Lower leg skin (tissue), 4 donors: Measurements from ENCODE around the gene IFT74. TPM values are rescaled to one million over a fixed set of nuclear protein-coding genes. Genes with fewer than 3 reads are reported as not detected.
A peak's percentile ranks its signal among the peaks of the same experiment; 100 is the strongest.

Source experiments
- DNase-seq, 2 donors: peaks; one replicate each; pipeline ENCODE4 v3.0.0-alpha.2; 2019; ENCODE audit warnings: low spot score in 2 of 2
- H3K4me3 ChIP-seq: fragments of 200-600 bp; sonication (generic); 2 replicates; pipeline ENCODE4 v1.5.1; 2017; ENCODE audit warnings: mild to moderate bottlenecking, low read depth; ENCODE audit not compliant: poor library complexity, severe bottlenecking
- POLR2A ChIP-seq, 2 donors: fragments of 450-650 bp; IDR thresholded peaks; one replicate each; pipeline ENCODE4 v1.6.1; 2016 to 2017; ENCODE audit warnings: antibody characterized with exemption in 2 of 2, mild to moderate bottlenecking in 1 of 2, moderate library complexity in 1 of 2
- WGBS, 2 donors: methylation state at CpG; one replicate each; pipeline ENCODE4 v1.1.5; 2018; 5-methylcytosine and 5-hydroxymethylcytosine counted together
- intact Hi-C: fragments of 100-400 bp; cut with DNase I; formaldehyde crosslinking; loops from one replicate; pipeline ENCODE4 v1.15.0; 2023; ENCODE audit warnings: low total_unique reads
- total RNA-seq, 4 donors: library from RNA; depleted of rRNA; stranded (reverse); fragments of >200 nt; gene quantifications; one replicate each; pipeline ENCODE4 v1.1.0, GENCODE V29; 2016
- TF ChIP-seq, protein P1 (sequence below), 3 donors: fragments of 450-650 bp; IDR thresholded peaks; one replicate each; pipeline ENCODE4 v1.5.1; 2016; ENCODE audit warnings: antibody characterized with exemption in 3 of 3, mild to moderate bottlenecking in 3 of 3, moderate library complexity in 2 of 3

IFT74 gene
- total RNA-seq, 4 donors from 2014 or later, result 7.6 to 13.9 (median 9.9) TPM

DNA sequence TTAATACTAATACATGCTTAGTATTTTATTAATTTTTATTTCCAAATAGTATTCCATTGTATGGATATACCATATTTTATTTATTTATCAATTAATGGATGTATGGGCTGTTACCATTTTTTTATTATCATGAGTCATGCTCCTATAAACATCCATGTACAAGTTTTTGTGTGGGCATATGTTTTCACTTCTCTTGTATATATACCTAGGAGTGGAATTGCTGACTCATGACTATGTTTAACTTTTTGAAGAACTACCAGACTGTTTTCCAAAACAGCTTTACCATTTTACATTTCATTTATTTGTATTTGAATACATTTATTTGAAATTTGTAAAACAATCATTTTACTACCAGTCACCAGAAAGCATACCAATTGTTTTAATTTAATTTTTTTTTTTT, 63.4 kb downstream of the IFT74 start:
- no peak for DNase-seq
- no peak overlapping the region for H3K4me3 ChIP-seq
- no peak for TF ChIP-seq POLR2A (IDR thresholded peaks at IDR 0.05)
- TF ChIP-seq, protein P1, sequence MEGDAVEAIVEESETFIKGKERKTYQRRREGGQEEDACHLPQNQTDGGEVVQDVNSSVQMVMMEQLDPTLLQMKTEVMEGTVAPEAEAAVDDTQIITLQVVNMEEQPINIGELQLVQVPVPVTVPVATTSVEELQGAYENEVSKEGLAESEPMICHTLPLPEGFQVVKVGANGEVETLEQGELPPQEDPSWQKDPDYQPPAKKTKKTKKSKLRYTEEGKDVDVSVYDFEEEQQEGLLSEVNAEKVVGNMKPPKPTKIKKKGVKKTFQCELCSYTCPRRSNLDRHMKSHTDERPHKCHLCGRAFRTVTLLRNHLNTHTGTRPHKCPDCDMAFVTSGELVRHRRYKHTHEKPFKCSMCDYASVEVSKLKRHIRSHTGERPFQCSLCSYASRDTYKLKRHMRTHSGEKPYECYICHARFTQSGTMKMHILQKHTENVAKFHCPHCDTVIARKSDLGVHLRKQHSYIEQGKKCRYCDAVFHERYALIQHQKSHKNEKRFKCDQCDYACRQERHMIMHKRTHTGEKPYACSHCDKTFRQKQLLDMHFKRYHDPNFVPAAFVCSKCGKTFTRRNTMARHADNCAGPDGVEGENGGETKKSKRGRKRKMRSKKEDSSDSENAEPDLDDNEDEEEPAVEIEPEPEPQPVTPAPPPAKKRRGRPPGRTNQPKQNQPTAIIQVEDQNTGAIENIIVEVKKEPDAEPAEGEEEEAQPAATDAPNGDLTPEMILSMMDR (IDR thresholded peaks at IDR 0.05), result no peak
- intact Hi-C loops, result no loop called here

DNA sequence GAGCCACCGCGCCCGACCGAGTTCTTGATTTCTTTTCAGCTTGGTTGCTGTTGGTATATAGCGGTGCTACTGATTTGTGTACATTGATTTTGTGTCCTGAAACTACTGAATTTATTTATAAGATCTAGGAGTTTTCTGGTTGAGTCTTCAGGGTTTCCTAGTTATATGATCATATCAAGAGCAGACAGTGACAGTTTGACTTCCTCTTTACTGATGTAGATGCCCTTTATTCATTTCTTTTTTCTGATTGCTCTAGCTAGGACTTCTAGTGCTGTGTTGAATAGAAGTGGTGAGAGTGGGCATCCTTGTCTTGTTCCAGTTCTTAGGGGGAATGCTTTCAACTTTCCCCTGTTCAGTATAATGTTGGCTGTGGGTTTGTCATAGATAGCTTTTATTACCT, 66.7 kb downstream of the IFT74 start:
- no peak overlapping the region for H3K4me3 ChIP-seq
- intact Hi-C loops, result no loop called here
- 97 to 100% methylated on average over 5 of the region's 5 CpGs for WGBS, 2 donors
- no peak for DNase-seq
- TF ChIP-seq, protein P1 (IDR thresholded peaks at IDR 0.05), result no peak
- no peak for TF ChIP-seq POLR2A (IDR thresholded peaks at IDR 0.05)

DNA sequence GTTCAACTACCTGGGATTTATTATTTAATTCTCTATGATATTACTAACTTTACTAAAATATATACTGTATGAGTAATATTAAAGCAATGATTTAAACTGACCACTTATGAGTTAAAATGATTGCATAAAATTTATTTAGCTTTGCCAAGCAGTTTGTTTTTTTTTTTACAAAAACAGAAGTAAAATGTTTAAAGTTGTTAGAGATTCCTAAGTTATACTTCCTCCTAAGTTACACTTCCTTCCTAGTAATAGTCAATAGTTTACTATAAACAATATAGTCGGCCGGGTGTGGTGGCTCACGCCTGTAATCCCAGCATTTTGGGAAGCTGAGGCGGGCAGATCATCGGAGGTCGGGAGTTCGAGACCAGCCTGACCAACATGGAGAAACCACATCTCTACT, 73.0 kb downstream of the IFT74 start:
- no peak for TF ChIP-seq POLR2A (IDR thresholded peaks at IDR 0.05)
- TF ChIP-seq, protein P1 (IDR thresholded peaks at IDR 0.05), result no peak
- DNase-seq, result no peak
- 84 to 92% methylated on average over 7 of the region's 7 CpGs for WGBS, 2 donors
- no peak overlapping the region for H3K4me3 ChIP-seq
- intact Hi-C loops, result no loop called here

DNA sequence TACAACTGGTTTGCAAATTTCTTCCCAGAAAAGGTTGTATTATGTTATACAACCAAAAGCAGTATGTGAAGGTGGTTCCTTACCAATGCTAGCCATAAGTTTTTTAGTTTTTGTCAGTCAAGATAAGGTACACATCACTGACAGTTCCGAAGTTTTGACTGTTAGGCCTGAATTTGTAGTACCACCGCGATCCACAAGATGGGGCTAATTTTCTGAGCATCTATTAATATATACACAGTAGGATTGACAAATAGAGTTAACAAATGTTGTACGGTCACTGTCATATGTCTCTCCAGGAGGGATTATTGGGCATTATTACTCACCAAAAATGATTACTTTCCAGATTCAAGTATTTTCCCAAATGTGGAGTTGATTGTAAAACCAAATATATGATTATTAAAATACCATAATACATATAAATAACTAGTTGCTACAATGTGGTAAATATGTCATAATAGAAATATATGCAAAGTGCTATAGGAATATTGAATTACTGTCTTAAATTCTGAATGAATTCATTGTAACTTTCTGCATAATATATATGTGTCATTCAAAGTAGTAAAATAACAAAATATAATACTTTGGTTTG, 77.7 kb downstream of the IFT74 start:
- intact Hi-C loops, result no loop called here
- no peak for TF ChIP-seq POLR2A (IDR thresholded peaks at IDR 0.05)
- TF ChIP-seq, protein P1 (IDR thresholded peaks at IDR 0.05), result no peak
- peak; percentile 57 to 87 for DNase-seq
- 6% methylated on average over 4 of the region's 4 CpGs for WGBS, 2 donors
- H3K4me3 ChIP-seq, result no peak overlapping the region

DNA sequence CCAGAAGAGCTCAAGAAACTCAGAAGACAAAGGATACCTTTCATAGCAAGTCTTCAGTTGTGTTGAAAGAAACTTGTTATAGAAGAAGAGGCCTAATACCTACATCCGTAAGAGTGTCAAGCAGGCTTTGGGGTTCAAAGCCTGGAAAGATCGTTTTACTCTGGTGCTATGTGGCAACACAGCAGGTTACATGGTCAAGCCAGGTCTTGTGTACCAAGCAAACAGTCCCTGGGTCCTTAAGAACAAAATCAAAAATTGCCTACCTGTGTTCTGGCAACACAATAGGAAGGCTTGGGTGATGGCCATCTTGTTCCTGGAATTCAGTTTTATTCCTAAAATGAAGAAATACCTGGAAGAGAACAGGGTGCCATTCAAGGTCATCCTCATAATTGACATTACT, 81.3 kb downstream of the IFT74 start:
- WGBS, 2 donors, result 88 to 97% methylated on average over 2 of the region's 2 CpGs
- TF ChIP-seq, protein P1 (IDR thresholded peaks at IDR 0.05), result no peak
- TF ChIP-seq POLR2A (IDR thresholded peaks at IDR 0.05), result no peak
- H3K4me3 ChIP-seq, result no peak overlapping the region
- intact Hi-C loops, result no loop called here
- no peak for DNase-seq

DNA sequence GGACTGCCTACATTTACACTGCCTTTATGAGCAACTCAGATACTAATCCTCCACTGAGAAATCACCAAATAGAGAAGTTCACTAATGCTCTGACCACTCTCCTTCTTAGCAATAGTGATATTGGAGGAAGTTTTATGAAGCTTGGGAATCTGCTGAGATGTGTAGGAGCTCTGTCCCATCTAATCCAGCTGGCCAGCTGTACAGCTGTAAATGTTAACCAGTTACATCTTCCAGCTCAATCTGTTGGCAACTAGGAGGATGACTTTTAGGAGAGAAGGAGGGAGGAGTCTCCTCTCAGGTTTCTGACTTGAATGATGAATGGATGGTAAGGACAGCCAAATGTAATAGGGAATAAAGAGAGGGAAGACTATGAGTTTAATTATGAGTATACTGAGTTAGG, 85.5 kb downstream of the IFT74 start:
- H3K4me3 ChIP-seq, result no peak overlapping the region
- TF ChIP-seq POLR2A (IDR thresholded peaks at IDR 0.05), result no peak
- TF ChIP-seq, protein P1 (IDR thresholded peaks at IDR 0.05), result no peak
- no peak for DNase-seq
- intact Hi-C loops, result loop anchor here (10.0 kb wide), 1 partner anchor 233 kb away; no protein-coding TSS in a partner anchor
